ENCODE data around the gene SPOCK1.
A peak's percentile ranks its signal among the peaks of the same experiment; 100 is the strongest.

Gene SPOCK1

DNA sequence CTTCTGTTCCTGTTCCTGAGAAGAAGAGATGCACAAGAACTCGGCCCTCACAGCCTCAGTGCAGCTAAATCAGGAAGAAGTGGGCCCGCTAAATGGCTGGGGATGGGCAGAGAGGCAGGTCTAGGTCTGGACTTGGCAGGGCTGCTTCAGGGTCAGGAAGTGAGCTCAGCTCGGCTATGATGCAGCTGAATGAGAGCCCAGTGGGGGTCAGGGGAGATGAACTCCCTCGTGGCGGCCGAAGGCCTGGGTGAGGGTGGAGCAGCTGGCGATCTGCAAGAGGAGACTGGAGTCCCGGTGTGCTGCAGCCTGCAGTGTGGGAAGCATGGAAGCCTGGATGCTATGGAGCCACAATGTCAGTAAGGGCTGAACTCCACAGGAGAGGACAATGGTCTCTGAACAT, 466.2 kb downstream of the SPOCK1 start:
- DNase-seq (ENCODE audit: low read depth) = no peak
- no peak overlapping the region for H3K4me3 ChIP-seq (ENCODE audit: low read length)
- H3K27me3 ChIP-seq (replicated peaks; ENCODE audit: control insufficient read depth, insufficient read depth, low read length) = no peaks in the 10 kb centered on the region
- H3K4me1 ChIP-seq (ENCODE audit: control insufficient read depth, insufficient read depth, low read length) = peaks cover 6% of the 10 kb centered on the region
- H3K36me3 ChIP-seq (ENCODE audit: control insufficient read depth, insufficient read depth, low read length, severe bottlenecking) = no peaks in the 10 kb centered on the region
- no peaks in the 10 kb centered on the region for H3K9me3 ChIP-seq (ENCODE audit: control insufficient read depth, low read length)
- H3K9ac ChIP-seq (ENCODE audit: low read length) = no peak overlapping the region

DNA sequence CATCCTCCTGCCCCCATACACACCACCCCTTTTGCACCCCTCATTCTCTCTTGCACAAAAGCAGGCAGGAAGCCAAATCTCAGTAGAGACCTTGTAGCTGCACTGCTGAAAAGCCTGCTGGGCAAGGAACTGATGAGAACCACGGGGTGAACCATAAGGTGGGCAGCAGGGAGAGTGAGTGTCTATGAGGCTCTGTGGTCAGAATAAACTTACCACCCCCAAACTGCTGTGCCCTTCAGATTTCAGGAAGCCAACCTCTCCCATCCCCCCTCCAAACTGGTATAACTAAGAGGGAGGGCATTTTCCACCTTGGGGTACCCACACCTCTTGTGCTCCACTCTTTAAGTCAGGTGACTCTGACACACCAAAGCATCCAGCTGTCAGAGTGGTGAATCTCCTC, 471.4 kb downstream of the SPOCK1 start:
- H3K27me3 ChIP-seq (replicated peaks; ENCODE audit: control insufficient read depth, insufficient read depth, low read length) = no peaks in the 10 kb centered on the region
- DNase-seq (ENCODE audit: low read depth) = no peak
- H3K36me3 ChIP-seq (ENCODE audit: control insufficient read depth, insufficient read depth, low read length, severe bottlenecking) = no peaks in the 10 kb centered on the region
- H3K9ac ChIP-seq (ENCODE audit: low read length) = no peak overlapping the region
- H3K9me3 ChIP-seq (ENCODE audit: control insufficient read depth, low read length) = no peaks in the 10 kb centered on the region
- H3K4me1 ChIP-seq (ENCODE audit: control insufficient read depth, insufficient read depth, low read length) = peaks cover 3% of the 10 kb centered on the region
- no peak overlapping the region for H3K4me3 ChIP-seq (ENCODE audit: low read length)

DNA sequence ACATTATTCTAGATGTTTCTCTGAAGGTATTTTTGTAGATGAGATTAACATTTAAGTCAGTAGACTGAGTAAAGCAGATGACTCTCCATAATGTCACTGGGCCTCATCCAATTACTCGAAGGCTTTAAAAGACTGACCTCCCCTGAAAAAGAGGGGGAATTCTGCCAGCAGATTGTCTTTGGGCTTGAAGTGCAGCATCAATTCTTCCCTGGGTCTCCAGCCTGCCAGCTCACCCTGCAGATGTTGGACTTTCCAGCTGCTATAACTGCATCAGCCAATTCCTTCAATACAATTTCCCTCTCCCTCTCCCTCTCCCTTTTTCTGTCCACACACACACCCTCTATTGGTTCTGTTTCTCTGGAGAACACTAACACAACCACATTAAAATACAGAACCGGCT, 472.8 kb downstream of the SPOCK1 start:
- Histone ChIP-seq H3K9me3 (ENCODE audit: control insufficient read depth, low read length) (no peaks in the 10 kb centered on the region), H3K4me1 (ENCODE audit: control insufficient read depth, insufficient read depth, low read length) (peaks cover 13% of the 10 kb centered on the region), H3K4me3 (ENCODE audit: low read length) (no peak overlapping the region), H3K27me3 (replicated peaks; ENCODE audit: control insufficient read depth, insufficient read depth, low read length) (no peaks in the 10 kb centered on the region), H3K9ac (ENCODE audit: low read length) (no peak overlapping the region), H3K36me3 (ENCODE audit: control insufficient read depth, insufficient read depth, low read length, severe bottlenecking) (no peaks in the 10 kb centered on the region)
- DNase-seq (ENCODE audit: low read depth) = no peak

DNA sequence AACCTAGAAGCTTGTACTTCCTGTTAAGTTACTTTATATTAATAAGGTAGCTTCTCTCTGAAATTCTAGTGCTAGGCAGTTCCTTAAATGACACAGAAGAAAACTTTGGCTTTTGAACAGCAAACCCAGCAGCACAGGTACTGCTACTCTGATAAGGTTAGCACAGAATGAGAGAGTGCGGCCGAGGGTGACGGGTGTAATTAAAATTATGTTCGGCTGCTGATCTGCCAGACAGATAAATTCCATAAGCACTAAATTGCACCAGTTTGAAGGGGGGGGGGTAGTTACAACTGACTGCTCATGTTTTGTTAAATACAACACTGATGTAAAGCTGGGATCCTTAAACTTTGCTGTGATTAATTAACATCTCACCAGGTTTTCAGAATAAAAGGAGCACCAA, 475.1 kb downstream of the SPOCK1 start:
- Histone ChIP-seq H3K4me3 (ENCODE audit: low read length) (no peak overlapping the region), H3K36me3 (ENCODE audit: control insufficient read depth, insufficient read depth, low read length, severe bottlenecking) (no peaks in the 10 kb centered on the region), H3K4me1 (ENCODE audit: control insufficient read depth, insufficient read depth, low read length) (peaks cover 13% of the 10 kb centered on the region), H3K9me3 (ENCODE audit: control insufficient read depth, low read length) (no peaks in the 10 kb centered on the region), H3K27me3 (replicated peaks; ENCODE audit: control insufficient read depth, insufficient read depth, low read length) (no peaks in the 10 kb centered on the region), H3K9ac (ENCODE audit: low read length) (no peak overlapping the region)
- no peak for DNase-seq (ENCODE audit: low read depth)

DNA sequence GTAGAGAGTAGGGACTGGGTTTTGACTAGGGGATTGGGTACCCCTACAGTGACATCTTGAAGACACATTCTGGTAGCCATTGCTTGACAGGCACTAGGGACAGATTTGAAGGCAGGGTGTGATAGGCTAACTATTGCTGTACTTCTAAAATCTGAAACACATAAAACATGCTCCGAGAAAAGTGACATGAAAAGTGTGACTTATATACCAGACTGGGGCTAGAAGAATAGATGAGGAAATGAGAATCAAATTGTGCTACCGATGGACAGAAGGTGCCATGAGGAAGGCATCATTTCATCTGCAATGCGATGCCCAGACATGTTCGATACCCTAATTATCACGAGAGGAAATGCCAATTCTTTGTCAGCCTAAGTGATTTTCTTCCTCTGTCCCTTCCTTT, 475.8 kb downstream of the SPOCK1 start:
- H3K4me3 ChIP-seq (ENCODE audit: low read length) = no peak overlapping the region
- H3K27me3 ChIP-seq (replicated peaks; ENCODE audit: control insufficient read depth, insufficient read depth, low read length) = no peaks in the 10 kb centered on the region
- peaks cover 13% of the 10 kb centered on the region for H3K4me1 ChIP-seq (ENCODE audit: control insufficient read depth, insufficient read depth, low read length)
- H3K9ac ChIP-seq (ENCODE audit: low read length) = no peak overlapping the region
- no peak for DNase-seq (ENCODE audit: low read depth)
- no peaks in the 10 kb centered on the region for H3K36me3 ChIP-seq (ENCODE audit: control insufficient read depth, insufficient read depth, low read length, severe bottlenecking)
- no peaks in the 10 kb centered on the region for H3K9me3 ChIP-seq (ENCODE audit: control insufficient read depth, low read length)

DNA sequence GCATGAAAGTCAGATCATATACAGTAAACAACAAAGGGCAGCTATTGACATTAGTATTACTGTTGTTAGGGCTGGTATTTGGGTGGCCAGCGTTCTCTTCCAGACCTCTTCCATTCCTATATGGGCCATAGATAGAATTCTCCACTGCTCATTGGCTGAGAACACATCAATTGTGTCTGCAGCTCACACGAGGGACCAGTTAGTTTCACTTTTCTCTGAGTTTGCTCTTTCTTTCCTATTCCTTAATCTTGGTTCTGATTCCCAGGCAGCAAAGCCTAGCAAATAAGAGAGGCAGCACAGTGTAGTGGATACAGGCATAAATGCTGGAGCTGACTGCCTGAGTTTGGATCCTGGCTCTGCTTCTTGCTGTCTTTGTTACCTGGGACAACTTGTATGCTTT, 476.4 kb downstream of the SPOCK1 start:
- Histone ChIP-seq H3K36me3 (ENCODE audit: control insufficient read depth, insufficient read depth, low read length, severe bottlenecking) (no peaks in the 10 kb centered on the region), H3K4me3 (ENCODE audit: low read length) (peak overlapping the region; percentile 20), H3K9me3 (ENCODE audit: control insufficient read depth, low read length) (no peaks in the 10 kb centered on the region), H3K27me3 (replicated peaks; ENCODE audit: control insufficient read depth, insufficient read depth, low read length) (no peaks in the 10 kb centered on the region), H3K9ac (ENCODE audit: low read length) (no peak overlapping the region), H3K4me1 (ENCODE audit: control insufficient read depth, insufficient read depth, low read length) (peaks cover 13% of the 10 kb centered on the region)
- DNase-seq (ENCODE audit: low read depth) = peak; percentile 38

DNA sequence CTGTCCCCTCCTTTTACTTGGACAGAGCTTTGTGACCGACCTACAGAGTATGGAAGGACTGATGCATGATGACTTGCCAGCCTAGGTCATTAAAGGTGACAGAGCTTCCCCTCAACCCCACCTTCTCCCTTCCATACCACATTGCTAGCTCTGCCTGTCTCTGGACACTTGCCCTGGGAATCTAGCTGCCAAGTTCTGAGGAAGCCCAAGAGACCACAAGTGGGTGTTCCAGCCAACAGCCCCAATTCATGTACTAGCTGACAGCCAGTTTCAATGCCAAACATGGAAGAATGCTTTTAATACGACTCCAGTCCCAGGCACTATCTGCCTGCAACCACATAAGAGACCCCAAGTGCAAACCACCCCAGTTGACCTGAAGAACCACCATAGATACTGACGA, 477.1 kb downstream of the SPOCK1 start:
- no peak for DNase-seq (ENCODE audit: low read depth)
- H3K9ac ChIP-seq (ENCODE audit: low read length) = no peak overlapping the region
- peak overlapping the region; percentile 20 for H3K4me3 ChIP-seq (ENCODE audit: low read length)
- no peaks in the 10 kb centered on the region for H3K36me3 ChIP-seq (ENCODE audit: control insufficient read depth, insufficient read depth, low read length, severe bottlenecking)
- H3K27me3 ChIP-seq (replicated peaks; ENCODE audit: control insufficient read depth, insufficient read depth, low read length) = no peaks in the 10 kb centered on the region
- no peaks in the 10 kb centered on the region for H3K9me3 ChIP-seq (ENCODE audit: control insufficient read depth, low read length)
- peaks cover 13% of the 10 kb centered on the region for H3K4me1 ChIP-seq (ENCODE audit: control insufficient read depth, insufficient read depth, low read length)

DNA sequence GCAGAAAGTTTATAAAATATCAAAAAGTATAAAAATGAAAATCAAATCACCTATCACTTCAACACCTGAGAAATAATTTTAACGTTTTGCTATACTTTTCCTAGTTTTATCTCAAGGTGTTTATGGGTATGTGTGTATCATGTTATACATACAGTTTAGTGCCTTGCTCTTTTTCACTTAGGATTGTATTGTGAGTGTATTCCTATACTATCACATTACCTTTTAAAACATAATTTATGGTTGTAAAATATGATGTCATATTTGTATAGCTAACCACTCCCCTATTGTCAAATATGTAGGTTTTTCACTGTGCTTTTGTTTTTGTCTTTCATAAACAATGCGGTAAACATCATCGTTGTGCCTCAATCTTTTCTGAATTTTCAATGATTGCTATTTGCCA, 479.9 kb downstream of the SPOCK1 start:
- Histone ChIP-seq H3K36me3 (ENCODE audit: control insufficient read depth, insufficient read depth, low read length, severe bottlenecking) (no peaks in the 10 kb centered on the region), H3K4me1 (ENCODE audit: control insufficient read depth, insufficient read depth, low read length) (peaks cover 13% of the 10 kb centered on the region), H3K9ac (ENCODE audit: low read length) (no peak overlapping the region), H3K9me3 (ENCODE audit: control insufficient read depth, low read length) (no peaks in the 10 kb centered on the region), H3K4me3 (ENCODE audit: low read length) (no peak overlapping the region), H3K27me3 (replicated peaks; ENCODE audit: control insufficient read depth, insufficient read depth, low read length) (no peaks in the 10 kb centered on the region)
- no peak for DNase-seq (ENCODE audit: low read depth)

DNA sequence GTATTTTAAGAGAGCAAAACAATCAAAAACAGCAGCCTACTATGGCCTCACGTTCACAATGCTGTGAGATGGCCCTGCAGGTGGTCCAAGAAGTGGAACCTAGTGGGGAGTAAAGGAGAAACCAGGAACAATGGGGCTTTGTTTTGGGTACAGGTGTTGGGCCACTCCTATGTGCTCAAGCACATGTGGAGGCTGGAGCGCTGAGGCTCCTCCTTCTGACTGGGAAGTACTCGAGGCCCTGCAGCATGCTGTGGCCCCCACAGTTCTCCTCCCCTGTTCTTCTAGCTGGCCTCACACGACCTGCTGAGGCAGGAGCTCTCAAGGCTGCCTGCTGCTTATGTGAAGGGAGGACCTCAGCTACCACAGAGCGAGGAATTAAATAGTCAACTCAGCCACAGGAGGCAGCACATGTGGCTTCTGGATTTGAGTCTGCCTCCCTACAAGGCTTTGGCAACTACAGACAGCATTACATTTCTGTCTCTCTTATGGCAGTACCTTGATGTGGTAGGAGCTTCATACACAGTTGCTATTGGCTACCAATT, 482.3 kb downstream of the SPOCK1 start:
- H3K9ac ChIP-seq (ENCODE audit: low read length) = no peak overlapping the region
- no peaks in the 10 kb centered on the region for H3K27me3 ChIP-seq (replicated peaks; ENCODE audit: control insufficient read depth, insufficient read depth, low read length)
- DNase-seq (ENCODE audit: low read depth) = no peak
- H3K9me3 ChIP-seq (ENCODE audit: control insufficient read depth, low read length) = no peaks in the 10 kb centered on the region
- no peak overlapping the region for H3K4me3 ChIP-seq (ENCODE audit: low read length)
- H3K4me1 ChIP-seq (ENCODE audit: control insufficient read depth, insufficient read depth, low read length) = peaks cover 1% of the 10 kb centered on the region
- H3K36me3 ChIP-seq (ENCODE audit: control insufficient read depth, insufficient read depth, low read length, severe bottlenecking) = no peaks in the 10 kb centered on the region

DNA sequence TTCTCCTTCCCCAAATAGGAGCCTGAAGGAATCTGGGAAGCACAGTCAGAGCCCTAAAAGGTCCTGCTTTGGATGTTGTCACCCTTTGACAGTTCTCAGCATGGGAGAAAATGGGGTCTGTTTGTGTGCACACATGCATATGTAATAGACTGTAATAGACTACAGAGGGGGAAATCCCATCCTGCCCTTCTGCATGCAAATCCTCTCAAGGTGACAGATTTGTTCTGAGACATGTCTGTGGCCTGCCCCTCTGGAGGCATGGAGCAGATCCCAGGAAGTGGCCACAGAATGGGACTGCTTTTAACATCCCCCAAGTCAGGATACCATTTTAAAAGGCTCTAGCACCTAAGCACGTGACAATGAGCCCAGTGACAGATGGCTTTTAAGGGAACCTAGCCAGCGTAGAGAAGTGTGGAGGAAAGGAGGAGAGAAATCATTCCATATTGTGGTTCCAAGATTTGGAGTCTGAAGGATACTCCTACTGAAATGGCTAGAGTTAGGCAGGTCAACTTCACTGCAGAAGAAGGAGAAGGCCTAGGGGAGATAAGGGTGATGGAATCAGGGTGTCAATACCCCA, 483.5 kb downstream of the SPOCK1 start:
- Histone ChIP-seq H3K9ac (ENCODE audit: low read length) (no peak overlapping the region), H3K9me3 (ENCODE audit: control insufficient read depth, low read length) (no peaks in the 10 kb centered on the region), H3K4me1 (ENCODE audit: control insufficient read depth, insufficient read depth, low read length) (no peaks in the 10 kb centered on the region), H3K4me3 (ENCODE audit: low read length) (no peak overlapping the region), H3K36me3 (ENCODE audit: control insufficient read depth, insufficient read depth, low read length, severe bottlenecking) (no peaks in the 10 kb centered on the region), H3K27me3 (replicated peaks; ENCODE audit: control insufficient read depth, insufficient read depth, low read length) (no peaks in the 10 kb centered on the region)
- DNase-seq (ENCODE audit: low read depth) = no peak

DNA sequence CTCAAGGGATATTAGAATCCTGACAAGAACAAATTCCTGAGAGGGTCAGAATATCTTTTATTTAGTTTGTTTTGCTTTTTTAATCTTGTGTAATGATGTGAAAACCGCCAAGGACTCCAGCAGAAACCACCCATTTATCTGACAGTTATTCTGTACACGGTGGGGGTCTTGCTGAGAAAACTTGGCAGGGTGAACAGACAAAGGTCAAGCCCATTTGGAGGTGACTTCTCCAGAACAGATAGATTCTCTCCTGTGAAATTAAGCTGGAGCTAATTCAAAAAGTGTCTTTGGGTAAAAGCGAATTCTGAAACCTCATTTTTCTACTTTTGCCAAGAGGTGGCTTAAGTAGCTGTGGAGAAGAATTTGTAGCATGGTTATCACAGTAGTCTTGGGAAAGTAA, 484.4 kb downstream of the SPOCK1 start:
- Histone ChIP-seq H3K9me3 (ENCODE audit: control insufficient read depth, low read length) (no peaks in the 10 kb centered on the region), H3K4me3 (ENCODE audit: low read length) (no peak overlapping the region), H3K4me1 (ENCODE audit: control insufficient read depth, insufficient read depth, low read length) (no peaks in the 10 kb centered on the region), H3K27me3 (replicated peaks; ENCODE audit: control insufficient read depth, insufficient read depth, low read length) (no peaks in the 10 kb centered on the region), H3K9ac (ENCODE audit: low read length) (no peak overlapping the region), H3K36me3 (ENCODE audit: control insufficient read depth, insufficient read depth, low read length, severe bottlenecking) (no peaks in the 10 kb centered on the region)
- no peak for DNase-seq (ENCODE audit: low read depth)

DNA sequence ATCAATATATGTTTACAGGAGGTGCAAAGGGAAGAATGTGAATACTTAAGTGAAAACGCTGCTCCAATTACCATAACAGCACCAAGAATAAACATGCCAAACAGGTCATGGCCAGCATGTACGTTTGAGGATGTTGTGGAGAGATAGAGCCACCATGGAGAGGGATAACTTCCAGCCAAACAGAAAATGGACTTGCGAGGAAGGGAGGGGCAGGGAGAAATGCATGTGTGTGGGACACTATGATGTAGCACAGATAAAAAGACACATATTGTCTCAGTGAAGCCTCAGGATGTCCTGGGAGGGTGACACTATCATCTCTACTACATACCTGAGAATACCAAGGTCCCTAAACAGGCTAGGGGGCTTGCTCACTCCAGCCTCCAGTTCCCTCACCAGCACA, 488.9 kb downstream of the SPOCK1 start:
- no peak overlapping the region for H3K9ac ChIP-seq (ENCODE audit: low read length)
- no peaks in the 10 kb centered on the region for H3K9me3 ChIP-seq (ENCODE audit: control insufficient read depth, low read length)
- H3K36me3 ChIP-seq (ENCODE audit: control insufficient read depth, insufficient read depth, low read length, severe bottlenecking) = no peaks in the 10 kb centered on the region
- no peak overlapping the region for H3K4me3 ChIP-seq (ENCODE audit: low read length)
- no peaks in the 10 kb centered on the region for H3K27me3 ChIP-seq (replicated peaks; ENCODE audit: control insufficient read depth, insufficient read depth, low read length)
- H3K4me1 ChIP-seq (ENCODE audit: control insufficient read depth, insufficient read depth, low read length) = no peaks in the 10 kb centered on the region
- no peak for DNase-seq (ENCODE audit: low read depth)
